C4-2B (cell line): ENCODE results near the gene FBXO39.
"Not testable (repeated sequence)": the region's sequence is repeated elsewhere in the genome, so short reads cannot be mapped to it uniquely, and the experiment has no call there.

Experiments used
- H3K27ac ChIP-seq: fragments of 450-650 bp; 2 replicates; pipeline ENCODE4 v1.5.1; 2017
- ZFX ChIP-seq: fragments of 450-650 bp; IDR thresholded peaks from 2 replicates; pipeline ENCODE4 v1.6.1; 2017
- TF ChIP-seq, protein P1 (sequence below): fragments of 450-650 bp; conservative IDR thresholded peaks from 2 replicates; pipeline ENCODE4 v1.5.1; 2017; ENCODE audit warnings: mild to moderate bottlenecking

Gene FBXO39

DNA sequence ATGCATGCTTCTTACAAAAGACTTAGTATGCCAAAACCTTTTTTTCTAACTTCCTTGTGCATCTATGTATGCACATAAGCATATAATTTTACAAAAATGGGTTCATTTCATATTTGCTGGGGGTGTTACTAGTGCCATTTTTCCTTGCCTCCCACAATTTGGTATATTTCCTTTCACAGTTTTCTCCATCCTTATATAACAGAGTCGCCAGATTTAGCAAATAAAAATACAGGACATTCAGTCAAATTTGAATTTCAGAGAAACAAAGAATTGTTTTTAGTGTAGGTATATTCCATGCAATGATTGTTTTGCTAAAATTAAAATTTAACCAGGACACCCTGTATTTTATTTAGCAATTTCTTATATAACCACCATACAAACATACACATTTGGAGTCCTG, 4.0 kb upstream of the FBXO39 start:
- TF ChIP-seq ZFX, result no peak
- TF ChIP-seq, protein P1, sequence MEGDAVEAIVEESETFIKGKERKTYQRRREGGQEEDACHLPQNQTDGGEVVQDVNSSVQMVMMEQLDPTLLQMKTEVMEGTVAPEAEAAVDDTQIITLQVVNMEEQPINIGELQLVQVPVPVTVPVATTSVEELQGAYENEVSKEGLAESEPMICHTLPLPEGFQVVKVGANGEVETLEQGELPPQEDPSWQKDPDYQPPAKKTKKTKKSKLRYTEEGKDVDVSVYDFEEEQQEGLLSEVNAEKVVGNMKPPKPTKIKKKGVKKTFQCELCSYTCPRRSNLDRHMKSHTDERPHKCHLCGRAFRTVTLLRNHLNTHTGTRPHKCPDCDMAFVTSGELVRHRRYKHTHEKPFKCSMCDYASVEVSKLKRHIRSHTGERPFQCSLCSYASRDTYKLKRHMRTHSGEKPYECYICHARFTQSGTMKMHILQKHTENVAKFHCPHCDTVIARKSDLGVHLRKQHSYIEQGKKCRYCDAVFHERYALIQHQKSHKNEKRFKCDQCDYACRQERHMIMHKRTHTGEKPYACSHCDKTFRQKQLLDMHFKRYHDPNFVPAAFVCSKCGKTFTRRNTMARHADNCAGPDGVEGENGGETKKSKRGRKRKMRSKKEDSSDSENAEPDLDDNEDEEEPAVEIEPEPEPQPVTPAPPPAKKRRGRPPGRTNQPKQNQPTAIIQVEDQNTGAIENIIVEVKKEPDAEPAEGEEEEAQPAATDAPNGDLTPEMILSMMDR, result no peak
- no peak overlapping the region for H3K27ac ChIP-seq

DNA sequence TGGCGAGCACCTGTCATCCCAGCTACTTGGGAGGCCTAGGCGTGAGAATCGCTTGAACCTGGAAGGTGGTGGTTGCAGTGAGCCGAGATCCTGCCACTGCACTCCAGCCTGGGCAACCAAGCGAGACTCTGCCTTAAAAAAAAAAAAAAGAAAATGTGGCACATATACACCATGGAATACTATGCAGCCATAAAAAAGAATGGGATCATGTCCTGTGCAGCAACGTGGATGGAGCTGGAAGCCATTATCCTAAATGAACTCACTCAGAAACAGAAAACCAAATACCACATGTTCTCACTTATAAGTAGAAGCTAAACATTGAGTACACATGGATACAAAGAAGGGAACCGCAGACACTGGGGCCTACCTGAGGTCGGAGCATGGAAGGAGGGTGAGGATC, 1.1 kb upstream of the FBXO39 start:
- H3K27ac ChIP-seq, result not testable (repeated sequence)

DNA sequence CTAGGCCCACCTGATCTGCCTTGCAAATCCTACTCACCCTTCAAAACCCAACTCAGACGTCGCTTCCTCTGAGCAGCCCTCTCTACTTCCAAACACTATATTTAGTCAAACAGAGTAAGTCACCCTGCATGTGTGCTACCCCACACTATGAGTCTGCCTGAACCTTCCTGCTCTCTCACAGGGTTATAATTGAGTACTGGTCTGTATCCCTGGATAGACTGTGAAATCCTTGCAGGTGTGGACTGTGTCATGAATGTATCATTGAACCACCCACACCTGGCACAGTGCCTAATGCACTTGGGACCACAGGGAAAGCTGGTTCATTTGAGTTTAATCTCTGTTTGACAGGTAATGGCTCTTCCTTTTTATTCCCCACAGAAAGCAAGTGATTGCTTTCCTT, 3.4 kb downstream of the FBXO39 start:
- TF ChIP-seq, protein P1, result no peak
- TF ChIP-seq ZFX, result no peak
- no peak overlapping the region for H3K27ac ChIP-seq

DNA sequence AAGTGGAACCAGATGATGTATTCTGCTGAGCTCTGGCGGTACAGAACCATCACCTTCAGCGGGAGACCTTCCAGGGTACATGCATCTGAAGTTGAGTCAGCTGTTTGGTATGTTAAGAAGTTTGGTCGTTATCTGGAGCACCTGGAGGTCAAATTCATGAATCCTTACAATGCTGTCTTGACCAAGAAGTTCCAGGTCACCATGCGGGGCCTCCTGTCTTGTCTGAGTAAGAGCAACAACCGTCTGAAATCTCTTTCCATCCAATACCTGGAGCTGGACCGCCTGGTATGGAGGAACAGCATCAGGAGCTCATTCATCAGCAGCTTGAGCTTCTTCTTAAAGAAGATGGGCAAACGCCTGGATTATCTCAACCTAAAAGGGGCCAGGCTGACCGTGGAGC, 4.0 kb downstream of the FBXO39 start:
- no peak overlapping the region for H3K27ac ChIP-seq
- no peak for TF ChIP-seq ZFX
- TF ChIP-seq, protein P1, result no peak

DNA sequence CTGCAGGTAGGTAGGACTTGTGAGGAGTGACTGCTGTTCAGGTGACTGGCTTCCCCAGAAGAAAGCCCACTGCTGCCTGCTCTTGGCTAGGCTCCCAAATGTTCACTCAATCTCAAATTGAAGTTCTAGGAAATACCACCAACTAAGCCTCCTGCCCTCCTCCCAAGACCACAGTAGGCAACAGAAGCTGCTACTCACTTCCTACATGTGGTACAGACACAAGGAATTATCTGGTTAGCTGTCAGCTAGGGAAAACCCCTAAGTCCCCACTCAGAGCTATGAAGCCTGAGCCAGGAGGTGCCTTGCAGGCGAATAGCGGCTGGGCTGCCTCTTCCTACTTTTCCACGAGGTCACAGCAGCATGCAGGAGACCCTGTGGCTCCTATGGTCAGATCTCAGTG, 4.9 kb downstream of the FBXO39 start:
- TF ChIP-seq ZFX, result no peak
- TF ChIP-seq, protein P1, result no peak

DNA sequence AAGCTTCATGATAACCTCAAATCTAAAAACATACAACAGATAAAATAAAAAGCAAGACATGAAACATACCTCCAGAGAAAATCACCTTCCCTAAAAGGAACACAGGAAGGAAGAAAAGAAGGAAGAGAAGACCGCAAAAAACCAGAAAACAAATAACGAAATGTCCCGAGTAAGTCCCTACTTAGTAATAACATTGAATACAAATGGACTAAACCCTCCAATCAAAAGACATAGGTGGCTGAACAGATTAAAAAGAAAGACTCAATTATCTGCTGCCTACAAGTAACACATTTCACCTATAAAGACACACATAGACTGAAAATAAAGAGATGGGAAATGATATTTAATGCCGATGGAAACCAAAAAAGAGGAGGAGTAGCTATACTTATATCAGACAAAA, 6.2 kb downstream of the FBXO39 start:
- H3K27ac ChIP-seq, result no peak overlapping the region
- no peak for TF ChIP-seq ZFX
- TF ChIP-seq, protein P1, result no peak

More for the DNA sequence above, 4.9 kb downstream of the FBXO39 start:
- no peak overlapping the region for H3K27ac ChIP-seq

DNA sequence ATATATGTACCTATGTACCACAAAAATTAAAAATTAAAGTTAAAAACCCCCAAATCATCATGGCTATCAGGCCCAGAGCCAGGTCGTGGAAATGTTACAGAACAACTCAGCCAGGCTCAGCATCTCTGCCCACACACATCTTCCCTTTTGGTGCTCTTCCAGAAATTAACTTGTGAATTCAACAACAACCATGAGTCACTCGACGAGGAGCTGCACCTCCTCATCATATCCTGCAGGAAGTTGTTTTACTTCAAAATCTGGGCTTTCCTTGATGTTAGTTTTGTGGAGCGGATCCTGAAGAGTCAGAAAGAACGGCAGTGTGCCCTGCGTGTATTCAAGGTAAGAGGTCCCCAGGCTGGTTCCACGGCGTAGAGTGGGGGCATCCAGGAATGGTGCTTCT, 10.6 kb downstream of the FBXO39 start:
- no peak for TF ChIP-seq ZFX
- TF ChIP-seq, protein P1, result no peak
- H3K27ac ChIP-seq, result no peak overlapping the region

DNA sequence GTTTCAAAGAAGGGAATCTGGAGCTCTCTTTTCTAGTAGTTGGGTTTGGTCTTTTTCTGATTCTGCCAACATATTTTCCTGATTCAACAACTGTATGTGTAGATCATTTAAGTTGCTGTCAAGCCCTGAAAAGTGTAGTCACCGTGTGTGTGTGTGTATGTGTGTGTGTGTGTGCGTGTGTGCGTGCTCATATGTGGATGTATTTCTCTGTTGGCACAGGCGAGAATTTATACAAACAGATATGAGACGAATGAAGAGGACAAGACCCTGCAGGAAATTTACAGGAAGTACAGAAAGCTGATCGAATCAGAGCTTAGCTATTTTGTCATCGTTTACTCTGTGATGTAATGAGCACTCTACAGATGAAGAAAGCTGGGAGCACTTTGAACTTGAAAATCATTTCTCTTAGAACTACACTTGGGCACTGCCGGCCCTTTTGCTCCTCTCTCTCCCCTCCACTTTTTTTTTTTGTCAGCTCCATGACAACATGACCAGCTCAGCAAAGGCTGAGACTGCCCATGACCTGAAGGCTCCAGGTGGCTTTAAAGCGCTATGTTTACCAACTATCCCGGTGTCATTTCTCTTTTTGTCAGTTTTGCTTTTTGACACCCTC, 11.2 kb downstream of the FBXO39 start:
- no peak for TF ChIP-seq ZFX
- TF ChIP-seq, protein P1, result no peak

More for the DNA sequence above, 11.2 kb downstream of the FBXO39 start:
- H3K27ac ChIP-seq, result no peak overlapping the region
